Smooth muscle cell (in vitro differentiated cells): ENCODE data around the gene PPIA. TPM values are rescaled to one million over a fixed set of nuclear protein-coding genes. Genes with fewer than 3 reads are reported as not detected.

Experiments used
- DNase-seq: peaks from one replicate; lab custom pipeline; 2025; ENCODE audit not compliant: unreplicated experiment; lab: John Stamatoyannopoulos, UW
- H2AFZ ChIP-seq: fragments of 200-600 bp; sonication (generic); 2 replicates; pipeline ENCODE4 v1.6.0; 2016; ENCODE audit warnings: antibody characterized with exemption, low read depth, mild to moderate bottlenecking
- H3F3A ChIP-seq: fragments of 200-600 bp; sonication (generic); 2 replicates; pipeline ENCODE4 v1.6.0; 2017; ENCODE audit warnings: antibody characterized with exemption, low read depth
- H3K27ac ChIP-seq: fragments of 200-600 bp; sonication (generic); 2 replicates; pipeline ENCODE4 v1.5.1; 2016; ENCODE audit warnings: low read depth, mild to moderate bottlenecking
- H3K27me3 ChIP-seq: fragments of 200-600 bp; sonication (generic); 2 replicates; pipeline ENCODE4 v1.6.1; 2016; ENCODE audit warnings: low read depth, mild to moderate bottlenecking
- H3K36me3 ChIP-seq: fragments of 200-600 bp; sonication (generic); 2 replicates; pipeline ENCODE4 v1.5.1; 2016; ENCODE audit warnings: low read depth
- H3K4me1 ChIP-seq: fragments of 200-600 bp; sonication (generic); 2 replicates; pipeline ENCODE4 v1.5.1; 2016; ENCODE audit warnings: low read depth
- H3K4me2 ChIP-seq: fragments of 200-600 bp; sonication (generic); 2 replicates; pipeline ENCODE4 v1.6.0; 2016; ENCODE audit warnings: mild to moderate bottlenecking
- H3K4me3 ChIP-seq: fragments of 200-600 bp; sonication (generic); 2 replicates; pipeline ENCODE4 v1.5.1; 2016; ENCODE audit warnings: mild to moderate bottlenecking
- H3K79me2 ChIP-seq: fragments of 200-600 bp; sonication (generic); 2 replicates; pipeline ENCODE4 v1.6.0; 2016; ENCODE audit warnings: low read depth, mild to moderate bottlenecking
- H3K9ac ChIP-seq: fragments of 200-600 bp; sonication (generic); 2 replicates; pipeline ENCODE4 v1.6.0; 2016; ENCODE audit warnings: low read depth
- H3K9me3 ChIP-seq: fragments of 200-600 bp; sonication (generic); replicated peaks from 2 replicates; pipeline ENCODE4 v1.5.1; 2016; ENCODE audit warnings: low read depth
- H4K20me1 ChIP-seq: fragments of 200-600 bp; sonication (generic); 2 replicates; pipeline ENCODE4 v1.6.0; 2016; ENCODE audit warnings: low read depth
- WGBS: methylation state at CpG from one replicate; pipeline ENCODE4 v1.1.7; 2016; ENCODE audit warnings: low lambda C conversion rate; 5-methylcytosine and 5-hydroxymethylcytosine counted together
- polyA plus RNA-seq: library from polyadenylated mRNA; unstranded; fragments of >200 nt; fragmentation: Nextera tagmentation; extraction: Ambion mirVana; gene quantifications from 2 replicates; pipeline ENCODE4 v1.2.1, GENCODE V29; 2016
- total RNA-seq: library from RNA; depleted of rRNA; stranded (reverse); fragments of >200 nt; gene quantifications from 2 replicates; pipeline ENCODE4 v1.2.3, GENCODE V29; 2014
- TF ChIP-seq, protein P1 (sequence below): fragments of 200-600 bp; sonication (generic); IDR thresholded peaks from 2 replicates; pipeline ENCODE4 v1.5.1; 2017; ENCODE audit warnings: borderline replicate concordance, mild to moderate bottlenecking, antibody characterized with exemption; ENCODE audit not compliant: insufficient read depth, poor library complexity, severe bottlenecking

Gene PPIA
- total and polyA plus RNA-seq, 2 experiments from 2014 or later = 2,990 to 3,434 TPM

- peak overlapping the region; percentile 72 for H3K4me3 ChIP-seq
- H3K27ac ChIP-seq = peak overlapping the region; percentile 99
- peaks cover 42% of the 10 kb centered on the region for H3K79me2 ChIP-seq
- H3F3A ChIP-seq = peaks cover 24% of the 10 kb centered on the region
- peaks cover 4% of the 10 kb centered on the region for H3K36me3 ChIP-seq
- TF ChIP-seq, protein P1, sequence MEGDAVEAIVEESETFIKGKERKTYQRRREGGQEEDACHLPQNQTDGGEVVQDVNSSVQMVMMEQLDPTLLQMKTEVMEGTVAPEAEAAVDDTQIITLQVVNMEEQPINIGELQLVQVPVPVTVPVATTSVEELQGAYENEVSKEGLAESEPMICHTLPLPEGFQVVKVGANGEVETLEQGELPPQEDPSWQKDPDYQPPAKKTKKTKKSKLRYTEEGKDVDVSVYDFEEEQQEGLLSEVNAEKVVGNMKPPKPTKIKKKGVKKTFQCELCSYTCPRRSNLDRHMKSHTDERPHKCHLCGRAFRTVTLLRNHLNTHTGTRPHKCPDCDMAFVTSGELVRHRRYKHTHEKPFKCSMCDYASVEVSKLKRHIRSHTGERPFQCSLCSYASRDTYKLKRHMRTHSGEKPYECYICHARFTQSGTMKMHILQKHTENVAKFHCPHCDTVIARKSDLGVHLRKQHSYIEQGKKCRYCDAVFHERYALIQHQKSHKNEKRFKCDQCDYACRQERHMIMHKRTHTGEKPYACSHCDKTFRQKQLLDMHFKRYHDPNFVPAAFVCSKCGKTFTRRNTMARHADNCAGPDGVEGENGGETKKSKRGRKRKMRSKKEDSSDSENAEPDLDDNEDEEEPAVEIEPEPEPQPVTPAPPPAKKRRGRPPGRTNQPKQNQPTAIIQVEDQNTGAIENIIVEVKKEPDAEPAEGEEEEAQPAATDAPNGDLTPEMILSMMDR = no peak
- H3K4me1 ChIP-seq = peaks cover 14% of the 10 kb centered on the region
- DNase-seq = no peak
- peak overlapping the region; percentile 97 for H2AFZ ChIP-seq
- H3K27me3 ChIP-seq = no peaks in the 10 kb centered on the region
- H3K4me2 ChIP-seq = peak overlapping the region; percentile 88
- peak overlapping the region; percentile 20 for H3K9ac ChIP-seq
- WGBS = 1% methylated on average over 46 of the region's 59 CpGs
- no peaks in the 10 kb centered on the region for H3K9me3 ChIP-seq
- peaks cover 42% of the 10 kb centered on the region for H4K20me1 ChIP-seq
These were observed 412 bp upstream of the PPIA start for GRCh38 chr7:44796034-44796503.

DNA sequence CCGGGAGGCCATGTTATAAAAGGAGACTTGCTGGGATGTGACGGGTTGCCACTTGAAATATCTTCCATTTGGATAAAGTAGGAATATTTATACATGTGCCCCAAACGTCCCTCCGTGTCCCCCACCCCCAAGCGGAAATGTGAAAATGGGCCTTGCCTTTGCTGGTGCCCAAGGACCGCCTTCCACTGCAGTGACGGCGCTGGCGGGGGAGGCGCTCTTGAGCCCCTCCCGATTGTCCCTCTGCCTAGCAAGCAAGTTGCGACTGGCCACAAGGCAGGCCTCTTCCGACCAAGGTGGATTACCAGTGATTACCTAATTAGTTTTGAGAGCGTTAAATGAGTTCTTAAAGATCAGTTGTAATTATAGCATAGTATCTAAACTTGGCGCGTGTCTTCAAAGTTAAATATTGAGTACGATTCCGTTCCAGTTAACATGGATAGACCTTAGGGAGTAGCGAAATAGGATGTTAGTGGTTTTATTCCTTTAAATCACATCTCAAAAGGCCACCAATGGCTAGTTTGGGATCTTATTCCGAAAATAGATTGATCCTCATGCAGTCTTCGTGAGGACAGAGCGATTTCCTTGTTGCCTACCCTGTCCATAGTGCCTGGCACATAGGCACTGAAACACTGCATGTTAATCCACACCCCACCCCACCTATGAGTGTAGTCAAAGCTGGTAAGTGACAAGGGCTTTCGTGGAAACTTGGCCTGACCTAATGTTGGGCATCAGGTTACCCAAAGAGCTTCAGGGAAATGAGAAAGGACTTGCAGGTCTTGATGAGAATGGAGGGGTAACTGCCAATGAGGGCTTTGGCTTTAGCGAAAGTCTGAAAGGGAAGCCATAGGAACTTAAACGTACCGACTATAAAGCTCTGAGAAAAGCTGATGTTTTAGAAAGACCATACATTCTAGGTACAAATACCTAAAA is 1.1 kb downstream of the PPIA start:
- Histone ChIP-seq H3K4me3 (peak overlapping the region; percentile 72), H3K79me2 (peaks cover 42% of the 10 kb centered on the region), H3F3A (peaks cover 31% of the 10 kb centered on the region), H3K27ac (peak overlapping the region; percentile 99), H3K9ac (peak overlapping the region; percentile 97), H3K27me3 (no peaks in the 10 kb centered on the region), H3K36me3 (peaks cover 6% of the 10 kb centered on the region), H4K20me1 (peaks cover 55% of the 10 kb centered on the region), H3K9me3 (no peaks in the 10 kb centered on the region), H2AFZ (no peak overlapping the region), H3K4me2 (peak overlapping the region; percentile 88), H3K4me1 (peaks cover 14% of the 10 kb centered on the region)
- TF ChIP-seq, protein P1 = peak; percentile 35
- 2% methylated on average over 26 of the region's 26 CpGs for WGBS
- DNase-seq = peak; percentile 69

GRCh38 chr7:44798649-44799305 is 2.3 kb downstream of the PPIA start:
- H3K4me1 ChIP-seq = peaks cover 14% of the 10 kb centered on the region
- peak overlapping the region; percentile 72 for H3K4me3 ChIP-seq
- H3K9ac ChIP-seq = peak overlapping the region; percentile 97
- H3K27me3 ChIP-seq = no peaks in the 10 kb centered on the region
- peak overlapping the region; percentile 88 for H3K4me2 ChIP-seq
- no peak for DNase-seq
- H2AFZ ChIP-seq = no peak overlapping the region
- H4K20me1 ChIP-seq = peaks cover 66% of the 10 kb centered on the region
- H3K27ac ChIP-seq = peak overlapping the region; percentile 99
- TF ChIP-seq, protein P1 = no peak
- H3K9me3 ChIP-seq = no peaks in the 10 kb centered on the region
- WGBS = 40% methylated on average over 2 of the region's 2 CpGs
- peaks cover 38% of the 10 kb centered on the region for H3F3A ChIP-seq
- H3K36me3 ChIP-seq = peaks cover 12% of the 10 kb centered on the region
- H3K79me2 ChIP-seq = peaks cover 42% of the 10 kb centered on the region
